ENCODE data around the gene LDHAL6B. TPM values are rescaled to one million over a fixed set of nuclear protein-coding genes. Genes with fewer than 3 reads are reported as not detected.

Gene LDHAL6B
- total RNA-seq, 1 donor from 2014 or later = not detected

GRCh38 chr15:59189241-59189640 lies 17.4 kb upstream of the LDHAL6B start:
- no peak overlapping the region for H3K4me3 ChIP-seq (ENCODE audit: insufficient read depth, low read depth, low read length)
- H3K9ac ChIP-seq (ENCODE audit: low read length) = no peak overlapping the region
- Mint-ChIP-seq H3K9me3 (ENCODE audit: unreplicated experiment) (no peaks in the 10 kb centered on the region), H3K4me1 (ENCODE audit: low read depth, unreplicated experiment) (peaks cover 17% of the 10 kb centered on the region), H3K36me3 (ENCODE audit: low read depth, unreplicated experiment) (peaks cover 51% of the 10 kb centered on the region), H3K4me3 (ENCODE audit: unreplicated experiment) (no peak overlapping the region), H3K27me3 (ENCODE audit: low read depth, unreplicated experiment) (no peaks in the 10 kb centered on the region), H3K27ac (ENCODE audit: unreplicated experiment) (peak overlapping the region; percentile 64)
- DNase-seq (ENCODE audit: low read depth) (no peak), FAIRE-seq (no peak)
- peaks cover 3% of the 10 kb centered on the region for H4K20me1 ChIP-seq (ENCODE audit: insufficient read depth, low read length)
- peaks cover 23% of the 10 kb centered on the region for H3K4me1 ChIP-seq (ENCODE audit: insufficient read depth, low read length)
- H3K79me2 ChIP-seq (ENCODE audit: insufficient read depth, low read length) = no peaks in the 10 kb centered on the region
- H3K36me3 ChIP-seq (ENCODE audit: insufficient read depth, low read length) = peaks cover 27% of the 10 kb centered on the region
- no peaks in the 10 kb centered on the region for H3K9me3 ChIP-seq (ENCODE audit: insufficient read depth, low read depth, low read length)
- H3K4me2 ChIP-seq (ENCODE audit: low read length) = no peak overlapping the region
- H2AFZ ChIP-seq (ENCODE audit: low read depth, low read length) = no peak overlapping the region
- no peaks in the 10 kb centered on the region for H3K27me3 ChIP-seq (ENCODE audit: insufficient read depth, low read length)
- H3K27ac ChIP-seq (ENCODE audit: low read depth, low read length) = no peak overlapping the region
- no peak for TF ChIP-seq EZH2 (IDR thresholded peaks at IDR 0.05; ENCODE audit: insufficient read depth, low read length)
- no peak for TF ChIP-seq CTCF (IDR thresholded peaks at IDR 0.05; ENCODE audit: insufficient read depth, low read depth, low read length)

GRCh38 chr15:59190291-59190690 lies 16.4 kb upstream of the LDHAL6B start:
- Mint-ChIP-seq H3K4me3 (ENCODE audit: unreplicated experiment) (no peak overlapping the region), H3K9me3 (ENCODE audit: unreplicated experiment) (no peaks in the 10 kb centered on the region), H3K27me3 (ENCODE audit: low read depth, unreplicated experiment) (no peaks in the 10 kb centered on the region), H3K27ac (ENCODE audit: unreplicated experiment) (peak overlapping the region; percentile 73), H3K36me3 (ENCODE audit: low read depth, unreplicated experiment) (peaks cover 51% of the 10 kb centered on the region), H3K4me1 (ENCODE audit: low read depth, unreplicated experiment) (peaks cover 17% of the 10 kb centered on the region)
- Histone ChIP-seq H3K4me3 (ENCODE audit: insufficient read depth, low read depth, low read length) (no peak overlapping the region), H3K9me3 (ENCODE audit: insufficient read depth, low read depth, low read length) (no peaks in the 10 kb centered on the region), H3K4me2 (ENCODE audit: low read length) (no peak overlapping the region), H3K36me3 (ENCODE audit: insufficient read depth, low read length) (peaks cover 34% of the 10 kb centered on the region), H3K9ac (ENCODE audit: low read length) (no peak overlapping the region), H4K20me1 (ENCODE audit: insufficient read depth, low read length) (peaks cover 3% of the 10 kb centered on the region), H3K4me1 (ENCODE audit: insufficient read depth, low read length) (peaks cover 23% of the 10 kb centered on the region), H3K27ac (ENCODE audit: low read depth, low read length) (no peak overlapping the region), H3K27me3 (ENCODE audit: insufficient read depth, low read length) (no peaks in the 10 kb centered on the region), H2AFZ (ENCODE audit: low read depth, low read length) (no peak overlapping the region), H3K79me2 (ENCODE audit: insufficient read depth, low read length) (no peaks in the 10 kb centered on the region)
- TF ChIP-seq CTCF (IDR thresholded peaks at IDR 0.05; ENCODE audit: insufficient read depth, low read depth, low read length) = no peak
- no peak for TF ChIP-seq EZH2 (IDR thresholded peaks at IDR 0.05; ENCODE audit: insufficient read depth, low read length)
- FAIRE-seq (no peak), DNase-seq (ENCODE audit: low read depth) (peak; percentile 33)

- Histone ChIP-seq H2AFZ (ENCODE audit: low read depth, low read length) (no peak overlapping the region), H3K9ac (ENCODE audit: low read length) (peak overlapping the region; percentile 79), H4K20me1 (ENCODE audit: insufficient read depth, low read length) (peaks cover 3% of the 10 kb centered on the region), H3K4me2 (ENCODE audit: low read length) (peak overlapping the region; percentile 86), H3K4me1 (ENCODE audit: insufficient read depth, low read length) (peaks cover 23% of the 10 kb centered on the region), H3K36me3 (ENCODE audit: insufficient read depth, low read length) (peaks cover 43% of the 10 kb centered on the region), H3K9me3 (ENCODE audit: insufficient read depth, low read depth, low read length) (no peaks in the 10 kb centered on the region), H3K27ac (ENCODE audit: low read depth, low read length) (peak overlapping the region; percentile 91), H3K79me2 (ENCODE audit: insufficient read depth, low read length) (no peaks in the 10 kb centered on the region), H3K27me3 (ENCODE audit: insufficient read depth, low read length) (no peaks in the 10 kb centered on the region), H3K4me3 (ENCODE audit: insufficient read depth, low read depth, low read length) (peak overlapping the region; percentile 48)
- FAIRE-seq = no peak
- DNase-seq (ENCODE audit: low read depth) = peak; percentile 97
- TF ChIP-seq CTCF (IDR thresholded peaks at IDR 0.05; ENCODE audit: insufficient read depth, low read depth, low read length) = no peak
- no peak for TF ChIP-seq EZH2 (IDR thresholded peaks at IDR 0.05; ENCODE audit: insufficient read depth, low read length)
- Mint-ChIP-seq H3K4me3 (ENCODE audit: unreplicated experiment) (no peak overlapping the region), H3K9me3 (ENCODE audit: unreplicated experiment) (no peaks in the 10 kb centered on the region), H3K27ac (ENCODE audit: unreplicated experiment) (peak overlapping the region; percentile 87), H3K27me3 (ENCODE audit: low read depth, unreplicated experiment) (no peaks in the 10 kb centered on the region), H3K4me1 (ENCODE audit: low read depth, unreplicated experiment) (peaks cover 17% of the 10 kb centered on the region), H3K36me3 (ENCODE audit: low read depth, unreplicated experiment) (peaks cover 54% of the 10 kb centered on the region)
These were observed 14.8 kb upstream of the LDHAL6B start for GRCh38 chr15:59191855-59192237.
